CD14-positive monocyte (primary cell): ENCODE measurements around the gene DHRS1. TPM values are rescaled to one million over a fixed set of nuclear protein-coding genes. Genes with fewer than 3 reads are reported as not detected.

Experiments
- DNase-seq, 3 donors: peaks; one replicate each; pipeline ENCODE4 v3.0.0-alpha.2; 2011 to 2022
- H2AFZ ChIP-seq: 2 replicates; pipeline ENCODE4 v1.6.0; 2012; ENCODE audit warnings: mild to moderate bottlenecking, low read depth, low read length, inconsistent platforms; ENCODE audit not compliant: insufficient read depth, poor library complexity, severe bottlenecking
- H3K27ac ChIP-seq, 2 donors: 1 replicate in 1 of 2; 2 replicates in 1 of 2; pipeline ENCODE4 v1.5.1; 2012 to 2013; ENCODE audit warnings: low read length in 2 of 2, control low read depth in 1 of 2, inconsistent platforms in 1 of 2, low read depth in 1 of 2, mild to moderate bottlenecking in 1 of 2
- H3K27me3 ChIP-seq, 2 donors: one replicate each; pipeline versions ENCODE4 v1.6.0 to v1.6.1; 2011 to 2013; ENCODE audit warnings: low read length in 2 of 2; ENCODE audit not compliant: control insufficient read depth in 2 of 2, insufficient read depth in 2 of 2
- H3K36me3 ChIP-seq, 2 donors: replicated peaks in 1 of 2; 1 replicate in 1 of 2; 2 replicates in 1 of 2; pipeline versions ENCODE4 v1.5.1 to v1.6.1; 2012 to 2013; ENCODE audit warnings: low read length in 2 of 2, control low read depth in 1 of 2, inconsistent platforms in 1 of 2, mild to moderate bottlenecking in 1 of 2; ENCODE audit not compliant: insufficient read depth in 2 of 2, control insufficient read depth in 1 of 2
- H3K4me1 ChIP-seq, 2 donors: 1 replicate in 1 of 2; 2 replicates in 1 of 2; pipeline versions ENCODE4 v1.5.1 to v1.6.1; 2012 to 2013; ENCODE audit warnings: low read length in 2 of 2, control low read depth in 1 of 2, inconsistent platforms in 1 of 2, mild to moderate bottlenecking in 1 of 2, moderate library complexity in 1 of 2; ENCODE audit not compliant: insufficient read depth in 2 of 2, control insufficient read depth in 1 of 2
- H3K4me2 ChIP-seq: replicated peaks from 2 replicates; pipeline ENCODE3; 2012; ENCODE audit warnings: low read length, moderate library complexity, mild to moderate bottlenecking; ENCODE audit not compliant: poor library complexity, severe bottlenecking; ENCODE audit errors: extremely low read depth
- H3K4me3 ChIP-seq, 3 experiments: fragments of 200-600 bp in 1 of 3; sonication (generic) in 1 of 3; replicated peaks in 1 of 3; 1 replicate in 2 of 3; 2 replicates in 1 of 3; pipeline ENCODE4 v1.5.1; 2011 to 2013; ENCODE audit warnings: low read length in 3 of 3, mild to moderate bottlenecking in 3 of 3, control low read depth in 2 of 3, low read depth in 2 of 3, inconsistent platforms in 1 of 3, moderate library complexity in 1 of 3
- H3K79me2 ChIP-seq: 2 replicates; pipeline ENCODE4 v1.6.0; 2012; ENCODE audit warnings: mild to moderate bottlenecking, control low read depth, inconsistent platforms, low read length, moderate library complexity; ENCODE audit not compliant: insufficient read depth
- H3K9ac ChIP-seq: 2 replicates; pipeline ENCODE4 v1.6.0; 2017; ENCODE audit warnings: low read length, mild to moderate bottlenecking; ENCODE audit not compliant: insufficient read depth, poor library complexity, severe bottlenecking
- H3K9me3 ChIP-seq, 2 donors: replicated peaks in 1 of 2; 1 replicate in 1 of 2; 2 replicates in 1 of 2; pipeline versions ENCODE4 v1.5.1 to v1.6.1; 2012 to 2013; ENCODE audit warnings: low read length in 2 of 2, control low read depth in 1 of 2; ENCODE audit not compliant: control insufficient read depth in 1 of 2, insufficient read depth in 1 of 2
- H4K20me1 ChIP-seq: 2 replicates; pipeline ENCODE4 v1.6.0; 2012; ENCODE audit warnings: mild to moderate bottlenecking, low read length, control low read depth, moderate library complexity; ENCODE audit not compliant: insufficient read depth
- H3K27ac Mint-ChIP-seq, 7 donors: one replicate each; pipeline ENCODE4 v1.8.0; 2020; ENCODE audit warnings: mild to moderate bottlenecking in 7 of 7, mixed read lengths in 7 of 7, moderate library complexity in 6 of 7, inconsistent platforms in 2 of 7
- H3K27me3 Mint-ChIP-seq, 3 donors: one replicate each; pipeline ENCODE4 v1.8.0; 2021 to 2022; ENCODE audit warnings: low read depth in 3 of 3, mild to moderate bottlenecking in 3 of 3, mixed read lengths in 3 of 3, moderate library complexity in 3 of 3, inconsistent platforms in 1 of 3
- H3K36me3 Mint-ChIP-seq, 2 donors: one replicate each; pipeline ENCODE4 v1.8.0; 2020; ENCODE audit warnings: mixed read lengths in 2 of 2, inconsistent platforms in 1 of 2, mild to moderate bottlenecking in 1 of 2
- H3K4me1 Mint-ChIP-seq: one replicate; pipeline ENCODE4 v1.8.0; 2020; ENCODE audit warnings: mild to moderate bottlenecking, mixed read lengths
- H3K4me3 Mint-ChIP-seq, 2 donors: one replicate each; pipeline ENCODE4 v1.8.0; 2020; ENCODE audit warnings: mild to moderate bottlenecking in 2 of 2, mixed read lengths in 2 of 2, moderate library complexity in 1 of 2
- H3K9me3 Mint-ChIP-seq, 7 donors: one replicate each; pipeline ENCODE4 v1.8.0; 2020 to 2022; ENCODE audit warnings: mixed read lengths in 7 of 7, mild to moderate bottlenecking in 6 of 7, moderate library complexity in 6 of 7, inconsistent platforms in 2 of 7
- WGBS: methylation state at CpG from one replicate; pipeline ENCODE4 v1.1.5; 2013; ENCODE audit warnings: missing lambda C conversion rate; ENCODE audit not compliant: insufficient coverage; 5-methylcytosine and 5-hydroxymethylcytosine counted together
- intact Hi-C, 2 donors: fragments of 100-400 bp; cut with micrococcal nuclease; formaldehyde crosslinking; loops; one replicate each; pipeline versions ENCODE4 v1.15.0 to v1.15.1; 2023
- polyA plus RNA-seq, 3 donors: library from polyadenylated mRNA; depleted of rRNA in 1 of 3; unstranded in 2 of 3; stranded (reverse) in 1 of 3; fragments of 300-500 nt in 2 of 3; fragments of >200 nt in 1 of 3; fragmentation: Illumina TruSeq in 2 of 3; gene quantifications; 1 replicate in 2 of 3; 2 replicates in 1 of 3; pipeline ENCODE4 v1.2.3, GENCODE V29; 2012 to 2021
- TF ChIP-seq, protein P1 (sequence below): fragments of 200-600 bp; IDR thresholded peaks from one replicate; pipeline ENCODE4 v1.8.0; 2022; ENCODE audit warnings: antibody characterized with exemption, mild to moderate bottlenecking

DHRS1 gene
- polyA plus RNA-seq, 3 donors = 31.6 to 49.4 (median 48.8) TPM

GRCh38 chr14:24259282-24260025 lies 40.1 kb downstream of the DHRS1 start:
- Mint-ChIP-seq H3K36me3 (peaks cover 66 to 81% of the 10 kb centered on the region in 2 donors), H3K27ac (no peak overlapping the region), H3K4me3 (no peak overlapping the region), H3K9me3 (no peaks in the 10 kb centered on the region), H3K4me1 (no peaks in the 10 kb centered on the region), H3K27me3 (peaks cover 0 to 2% (median 1%) of the 10 kb centered on the region in 3 donors)
- no peak overlapping the region for H3K4me2 ChIP-seq
- H3K9ac ChIP-seq = no peak overlapping the region
- H3K79me2 ChIP-seq = no peaks in the 10 kb centered on the region
- WGBS = over 99% methylated on average over 10 of the region's 16 CpGs
- intact Hi-C loops = no loop called here
- TF ChIP-seq, protein P1, sequence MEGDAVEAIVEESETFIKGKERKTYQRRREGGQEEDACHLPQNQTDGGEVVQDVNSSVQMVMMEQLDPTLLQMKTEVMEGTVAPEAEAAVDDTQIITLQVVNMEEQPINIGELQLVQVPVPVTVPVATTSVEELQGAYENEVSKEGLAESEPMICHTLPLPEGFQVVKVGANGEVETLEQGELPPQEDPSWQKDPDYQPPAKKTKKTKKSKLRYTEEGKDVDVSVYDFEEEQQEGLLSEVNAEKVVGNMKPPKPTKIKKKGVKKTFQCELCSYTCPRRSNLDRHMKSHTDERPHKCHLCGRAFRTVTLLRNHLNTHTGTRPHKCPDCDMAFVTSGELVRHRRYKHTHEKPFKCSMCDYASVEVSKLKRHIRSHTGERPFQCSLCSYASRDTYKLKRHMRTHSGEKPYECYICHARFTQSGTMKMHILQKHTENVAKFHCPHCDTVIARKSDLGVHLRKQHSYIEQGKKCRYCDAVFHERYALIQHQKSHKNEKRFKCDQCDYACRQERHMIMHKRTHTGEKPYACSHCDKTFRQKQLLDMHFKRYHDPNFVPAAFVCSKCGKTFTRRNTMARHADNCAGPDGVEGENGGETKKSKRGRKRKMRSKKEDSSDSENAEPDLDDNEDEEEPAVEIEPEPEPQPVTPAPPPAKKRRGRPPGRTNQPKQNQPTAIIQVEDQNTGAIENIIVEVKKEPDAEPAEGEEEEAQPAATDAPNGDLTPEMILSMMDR = no peak
- no peak for DNase-seq
- no peak overlapping the region for H3K4me3 ChIP-seq
- no peak overlapping the region for H2AFZ ChIP-seq
- no peaks in the 10 kb centered on the region for H4K20me1 ChIP-seq
- H3K36me3 ChIP-seq = peaks cover 42 to 80% of the 10 kb centered on the region in 2 donors
- no peaks in the 10 kb centered on the region for H3K4me1 ChIP-seq
- H3K27ac ChIP-seq = no peak overlapping the region
- H3K27me3 ChIP-seq = no peaks in the 10 kb centered on the region
- no peaks in the 10 kb centered on the region for H3K9me3 ChIP-seq

DNA sequence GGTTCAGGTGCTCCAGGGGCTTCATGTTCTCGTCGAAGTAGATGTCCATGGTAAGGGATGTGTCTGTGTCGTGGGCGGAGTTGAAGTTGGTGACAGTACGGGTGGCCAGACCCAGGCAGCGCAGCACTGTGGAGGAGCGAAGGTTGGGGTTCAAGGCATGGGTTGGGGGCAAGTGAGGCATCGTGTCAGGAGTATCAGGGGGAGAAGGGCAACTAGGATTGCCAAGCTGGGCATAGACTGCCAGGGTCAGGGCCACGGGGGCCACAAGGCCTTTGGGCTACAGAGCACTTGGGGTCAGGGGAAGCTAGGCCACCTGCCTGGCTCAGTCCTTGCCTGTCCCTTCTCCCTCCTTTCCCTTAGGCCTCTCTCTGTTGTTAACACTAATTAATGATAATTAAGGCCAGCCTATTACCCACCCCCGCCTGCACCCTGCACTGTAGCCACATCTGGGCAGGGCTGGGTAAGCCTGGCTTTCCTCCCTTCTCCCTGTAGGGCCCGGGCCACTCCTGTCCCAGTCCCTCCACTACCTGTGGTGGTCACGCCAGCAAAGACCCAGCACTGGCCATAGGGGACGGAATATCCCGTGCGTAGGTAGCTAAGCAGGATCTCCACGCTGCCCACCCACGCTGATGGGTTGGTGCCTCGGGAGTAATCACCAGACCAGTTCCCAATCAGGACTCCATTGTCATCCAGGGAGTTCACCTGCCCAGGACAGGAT lies 40.9 kb downstream of the DHRS1 start:
- no peak overlapping the region for H3K27ac ChIP-seq
- Mint-ChIP-seq H3K4me3 (no peak overlapping the region), H3K27me3 (peaks cover 0 to 3% (median 0%) of the 10 kb centered on the region in 3 donors), H3K27ac (peak overlapping the region in 3 of 7 donors; percentile 27 to 70 (median 59)), H3K36me3 (peaks cover 68 to 81% of the 10 kb centered on the region in 2 donors), H3K9me3 (no peaks in the 10 kb centered on the region), H3K4me1 (no peaks in the 10 kb centered on the region)
- intact Hi-C loops = no loop called here
- H3K36me3 ChIP-seq = peaks cover 44 to 80% of the 10 kb centered on the region in 2 donors
- no peaks in the 10 kb centered on the region for H3K4me1 ChIP-seq
- no peaks in the 10 kb centered on the region for H3K9me3 ChIP-seq
- no peak for DNase-seq
- no peak overlapping the region for H2AFZ ChIP-seq
- H3K4me2 ChIP-seq = no peak overlapping the region
- H3K27me3 ChIP-seq = no peaks in the 10 kb centered on the region
- no peaks in the 10 kb centered on the region for H4K20me1 ChIP-seq
- TF ChIP-seq, protein P1 = no peak
- H3K4me3 ChIP-seq = no peak overlapping the region
- WGBS = 99% methylated on average over 12 of the region's 18 CpGs
- H3K9ac ChIP-seq = no peak overlapping the region
- no peaks in the 10 kb centered on the region for H3K79me2 ChIP-seq
